GM23338 (cell line): ENCODE results near the gene RSBN1L. TPM values are rescaled to one million over a fixed set of nuclear protein-coding genes. Genes with fewer than 3 reads are reported as not detected.

ENCODE experiments used
- ATAC-seq: fragments of 200-7000 bp; cut with Tn5 transposase; 3 replicates; pipeline ENCODE4 v1.9.1; 2020
- DNase-seq: peaks from one replicate; pipeline ENCODE4 v3.0.0-alpha.2; 2015; ENCODE audit warnings: low spot score
- H2AFZ ChIP-seq: fragments of 200-600 bp; sonication (generic); 2 replicates; pipeline ENCODE4 v1.8.0; 2016; ENCODE audit warnings: antibody characterized with exemption, mild to moderate bottlenecking, moderate library complexity
- H3F3A ChIP-seq: fragments of 200-600 bp; sonication (generic); replicated peaks from 2 replicates; pipeline ENCODE4 v1.8.0; 2017; ENCODE audit warnings: antibody characterized with exemption, mixed run types, low read depth
- H3K27ac ChIP-seq: fragments of 200-600 bp; sonication (generic); 2 replicates; pipeline ENCODE4 v1.6.1; 2016; ENCODE audit warnings: low read depth
- H3K27me3 ChIP-seq: fragments of 200-600 bp; sonication (generic); 2 replicates; pipeline ENCODE4 v1.8.0; 2016; ENCODE audit warnings: mild to moderate bottlenecking, mixed run types, moderate library complexity; ENCODE audit not compliant: insufficient read depth
- H3K36me3 ChIP-seq: fragments of 200-600 bp; sonication (generic); 2 replicates; pipeline ENCODE4 v1.8.0; 2016; ENCODE audit warnings: mild to moderate bottlenecking; ENCODE audit not compliant: insufficient read depth
- H3K4me1 ChIP-seq: fragments of 200-600 bp; sonication (generic); 2 replicates; pipeline ENCODE4 v1.8.0; 2016; ENCODE audit warnings: mild to moderate bottlenecking, moderate library complexity; ENCODE audit not compliant: insufficient read depth
- H3K4me2 ChIP-seq: fragments of 200-600 bp; sonication (generic); 2 replicates; pipeline ENCODE4 v1.7.1; 2017; ENCODE audit warnings: mixed run types
- H3K4me3 ChIP-seq: fragments of 200-600 bp; sonication (generic); 2 replicates; pipeline ENCODE4 v1.6.1; 2016; ENCODE audit warnings: mixed run types
- H3K79me2 ChIP-seq: fragments of 200-600 bp; sonication (generic); replicated peaks from 2 replicates; pipeline ENCODE4 v1.8.0; 2017; ENCODE audit warnings: mild to moderate bottlenecking; ENCODE audit not compliant: insufficient read depth
- H3K9me2 ChIP-seq: fragments of 200-600 bp; sonication (generic); 2 replicates; pipeline ENCODE4 v1.8.0; 2017; ENCODE audit not compliant: insufficient read depth
- H4K20me1 ChIP-seq: fragments of 200-600 bp; sonication (generic); replicated peaks from 2 replicates; pipeline ENCODE4 v1.8.0; 2017; ENCODE audit warnings: mild to moderate bottlenecking; ENCODE audit not compliant: insufficient read depth
- H3K27ac Mint-ChIP-seq: 2 replicates; pipeline ENCODE4 v1.8.0; 2020; ENCODE audit warnings: inconsistent platforms, mild to moderate bottlenecking, moderate library complexity, mixed read lengths
- H3K27me3 Mint-ChIP-seq: 3 replicates; pipeline ENCODE4 v1.8.0; 2022; ENCODE audit warnings: low read depth, mild to moderate bottlenecking, moderate library complexity, mixed read lengths, inconsistent platforms; ENCODE audit not compliant: insufficient read depth, poor library complexity
- H3K36me3 Mint-ChIP-seq: 3 replicates; pipeline ENCODE4 v1.8.0; 2021; ENCODE audit warnings: low read depth, mild to moderate bottlenecking, inconsistent platforms, moderate library complexity, mixed read lengths
- H3K4me1 Mint-ChIP-seq: 3 replicates; pipeline ENCODE4 v1.8.0; 2020; ENCODE audit warnings: mild to moderate bottlenecking, inconsistent platforms, mixed read lengths
- H3K4me3 Mint-ChIP-seq: 3 replicates; pipeline ENCODE4 v1.8.0; 2021; ENCODE audit warnings: moderate library complexity, mild to moderate bottlenecking, inconsistent platforms, mixed read lengths
- H3K9me3 Mint-ChIP-seq: 3 replicates; pipeline ENCODE4 v1.8.0; 2020; ENCODE audit warnings: moderate library complexity, mild to moderate bottlenecking, inconsistent platforms, mixed read lengths
- CREB1 ChIP-seq: fragments of 250-450 bp; sonication (Bioruptor Pico); IDR thresholded peaks from 2 replicates; pipeline ENCODE4 v1.5.0; 2020; ENCODE audit warnings: low read depth, mild to moderate bottlenecking, moderate library complexity
- EZH2 ChIP-seq: fragments of 200-600 bp; sonication (generic); IDR thresholded peaks from one replicate; pipeline ENCODE4 v1.8.0; 2017; ENCODE audit warnings: antibody characterized with exemption, mild to moderate bottlenecking, low read depth; ENCODE audit not compliant: unreplicated experiment
- EZH2phosphoT487 ChIP-seq: fragments of 200-600 bp; sonication (generic); IDR thresholded peaks from one replicate; pipeline ENCODE4 v1.8.1; 2018; ENCODE audit warnings: antibody characterized with exemption; ENCODE audit not compliant: unreplicated experiment
- JUNB ChIP-seq: IDR thresholded peaks from one replicate; pipeline ENCODE4 v1.6.1; 2016; ENCODE audit warnings: antibody characterized with exemption; ENCODE audit not compliant: unreplicated experiment
- NANOG ChIP-seq: IDR thresholded peaks from 2 replicates; pipeline ENCODE4 v1.6.1; 2016; ENCODE audit warnings: antibody characterized with exemption, borderline replicate concordance
- POLR2AphosphoS5 ChIP-seq: IDR thresholded peaks from 2 replicates; pipeline ENCODE4 v1.6.1; 2016; ENCODE audit warnings: antibody characterized with exemption, low read depth
- STAT1 ChIP-seq: IDR thresholded peaks from one replicate; pipeline ENCODE4 v1.6.1; 2016; ENCODE audit warnings: antibody characterized with exemption; ENCODE audit not compliant: unreplicated experiment
- ZNF114 ChIP-seq: fragments of 250-450 bp; sonication (Bioruptor Pico); IDR thresholded peaks from 2 replicates; pipeline ENCODE4 v1.5.0; 2020; ENCODE audit warnings: mild to moderate bottlenecking, moderate library complexity
- ZNF331 ChIP-seq: fragments of 250-450 bp; sonication (Bioruptor Pico); IDR thresholded peaks from 2 replicates; pipeline ENCODE4 v1.5.0; 2020; ENCODE audit warnings: low read depth, mild to moderate bottlenecking, moderate library complexity
- polyA plus RNA-seq: library from polyadenylated mRNA; unstranded; fragments of >200 nt; fragmentation: Nextera tagmentation; extraction: Ambion mirVana; gene quantifications from 2 replicates; pipeline ENCODE4 v1.2.1, GENCODE V29; 2016
- total RNA-seq: library from RNA; depleted of rRNA; stranded (reverse); fragments of >200 nt; shearing (Covaris generic); gene quantifications from 2 replicates; pipeline ENCODE4 v1.2.3, GENCODE V29; 2014
- TF ChIP-seq, protein P1 (sequence below), 2 experiments: fragments of 200-600 bp in 1 of 2; sonication (generic) in 1 of 2; conservative IDR thresholded peaks; 2 replicates each; pipeline versions ENCODE4 v1.5.1 to v1.6.1; 2016 to 2017; ENCODE audit warnings: antibody characterized with exemption in 2 of 2, low read depth in 2 of 2, mild to moderate bottlenecking in 2 of 2, moderate library complexity in 1 of 2
- TF ChIP-seq, protein P2 (sequence below): fragments of 250-450 bp; sonication (Bioruptor Pico); IDR thresholded peaks from 2 replicates; pipeline ENCODE4 v1.5.0; 2020; ENCODE audit warnings: mild to moderate bottlenecking, moderate library complexity
- TF ChIP-seq, protein P3 (sequence below): IDR thresholded peaks from 2 replicates; pipeline ENCODE4 v1.6.1; 2016; ENCODE audit warnings: antibody characterized with exemption
- TF ChIP-seq, protein P4 (sequence below): IDR thresholded peaks from one replicate; pipeline ENCODE4 v1.6.1; 2018; ENCODE audit warnings: antibody characterized with exemption; ENCODE audit not compliant: unreplicated experiment

Gene RSBN1L
- total and polyA plus RNA-seq, 2 experiments from 2014 or later: 9.7 to 19.7 TPM

DNA sequence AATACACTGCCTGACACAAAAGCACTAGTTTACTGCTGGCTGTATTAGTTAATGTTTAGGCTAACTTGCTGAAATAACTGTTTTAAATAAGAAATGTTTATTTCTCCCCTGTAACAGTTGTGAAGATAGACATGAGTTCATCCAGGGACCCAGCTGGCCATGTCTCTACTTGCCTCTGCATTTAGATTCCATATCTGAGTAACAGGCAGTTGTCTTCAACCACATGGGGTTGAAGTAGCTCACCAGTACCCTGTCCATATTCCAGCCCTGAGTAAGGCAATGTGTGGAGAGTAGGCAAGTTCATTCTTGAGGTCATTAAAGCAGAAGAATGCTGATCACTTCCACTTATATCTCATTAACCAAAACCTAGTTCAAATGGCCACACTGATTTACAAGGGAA is 31.1 kb upstream of the RSBN1L start:
- Histone ChIP-seq H3K4me1 (no peaks in the 10 kb centered on the region), H3K4me3 (no peak overlapping the region), H4K20me1 (no peaks in the 10 kb centered on the region; the same call in none of the 2 replicates), H2AFZ (no peak overlapping the region), H3K36me3 (no peaks in the 10 kb centered on the region), H3K4me2 (no peak overlapping the region), H3K9me2 (no peaks in the 10 kb centered on the region), H3K27ac (0 out of 2 replicates have a peak overlapping the region, but pooled peaks have one; percentile 6), H3K79me2 (no peaks in the 10 kb centered on the region), H3F3A (no peaks in the 10 kb centered on the region), H3K27me3 (no peaks in the 10 kb centered on the region)
- ATAC-seq (no peak), DNase-seq (no peak)
- no peak overlapping the region for H3K27ac Mint-ChIP-seq
- H3K4me3 Mint-ChIP-seq: no peak overlapping the region
- H3K9me3 Mint-ChIP-seq: no peaks in the 10 kb centered on the region
- H3K36me3 Mint-ChIP-seq: no peaks in the 10 kb centered on the region
- peaks cover 5% of the 10 kb centered on the region; the same call in 2 of the 3 replicates for H3K4me1 Mint-ChIP-seq
- TF ChIP-seq, protein P1, sequence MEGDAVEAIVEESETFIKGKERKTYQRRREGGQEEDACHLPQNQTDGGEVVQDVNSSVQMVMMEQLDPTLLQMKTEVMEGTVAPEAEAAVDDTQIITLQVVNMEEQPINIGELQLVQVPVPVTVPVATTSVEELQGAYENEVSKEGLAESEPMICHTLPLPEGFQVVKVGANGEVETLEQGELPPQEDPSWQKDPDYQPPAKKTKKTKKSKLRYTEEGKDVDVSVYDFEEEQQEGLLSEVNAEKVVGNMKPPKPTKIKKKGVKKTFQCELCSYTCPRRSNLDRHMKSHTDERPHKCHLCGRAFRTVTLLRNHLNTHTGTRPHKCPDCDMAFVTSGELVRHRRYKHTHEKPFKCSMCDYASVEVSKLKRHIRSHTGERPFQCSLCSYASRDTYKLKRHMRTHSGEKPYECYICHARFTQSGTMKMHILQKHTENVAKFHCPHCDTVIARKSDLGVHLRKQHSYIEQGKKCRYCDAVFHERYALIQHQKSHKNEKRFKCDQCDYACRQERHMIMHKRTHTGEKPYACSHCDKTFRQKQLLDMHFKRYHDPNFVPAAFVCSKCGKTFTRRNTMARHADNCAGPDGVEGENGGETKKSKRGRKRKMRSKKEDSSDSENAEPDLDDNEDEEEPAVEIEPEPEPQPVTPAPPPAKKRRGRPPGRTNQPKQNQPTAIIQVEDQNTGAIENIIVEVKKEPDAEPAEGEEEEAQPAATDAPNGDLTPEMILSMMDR (conservative IDR thresholded peaks at IDR 0.05; ENCODE audit: low read depth in 2 of 2): no peak
- TF ChIP-seq ZNF114 (CRISPR knock-in tag) (no peak), STAT1 (no peak), EZH2 (no peak), POLR2AphosphoS5 (no peak), EZH2phosphoT487 (no peak), NANOG (no peak), ZNF331 (CRISPR knock-in tag) (no peak), CREB1 (no peak), JUNB (no peak)
- TF ChIP-seq, protein P2, sequence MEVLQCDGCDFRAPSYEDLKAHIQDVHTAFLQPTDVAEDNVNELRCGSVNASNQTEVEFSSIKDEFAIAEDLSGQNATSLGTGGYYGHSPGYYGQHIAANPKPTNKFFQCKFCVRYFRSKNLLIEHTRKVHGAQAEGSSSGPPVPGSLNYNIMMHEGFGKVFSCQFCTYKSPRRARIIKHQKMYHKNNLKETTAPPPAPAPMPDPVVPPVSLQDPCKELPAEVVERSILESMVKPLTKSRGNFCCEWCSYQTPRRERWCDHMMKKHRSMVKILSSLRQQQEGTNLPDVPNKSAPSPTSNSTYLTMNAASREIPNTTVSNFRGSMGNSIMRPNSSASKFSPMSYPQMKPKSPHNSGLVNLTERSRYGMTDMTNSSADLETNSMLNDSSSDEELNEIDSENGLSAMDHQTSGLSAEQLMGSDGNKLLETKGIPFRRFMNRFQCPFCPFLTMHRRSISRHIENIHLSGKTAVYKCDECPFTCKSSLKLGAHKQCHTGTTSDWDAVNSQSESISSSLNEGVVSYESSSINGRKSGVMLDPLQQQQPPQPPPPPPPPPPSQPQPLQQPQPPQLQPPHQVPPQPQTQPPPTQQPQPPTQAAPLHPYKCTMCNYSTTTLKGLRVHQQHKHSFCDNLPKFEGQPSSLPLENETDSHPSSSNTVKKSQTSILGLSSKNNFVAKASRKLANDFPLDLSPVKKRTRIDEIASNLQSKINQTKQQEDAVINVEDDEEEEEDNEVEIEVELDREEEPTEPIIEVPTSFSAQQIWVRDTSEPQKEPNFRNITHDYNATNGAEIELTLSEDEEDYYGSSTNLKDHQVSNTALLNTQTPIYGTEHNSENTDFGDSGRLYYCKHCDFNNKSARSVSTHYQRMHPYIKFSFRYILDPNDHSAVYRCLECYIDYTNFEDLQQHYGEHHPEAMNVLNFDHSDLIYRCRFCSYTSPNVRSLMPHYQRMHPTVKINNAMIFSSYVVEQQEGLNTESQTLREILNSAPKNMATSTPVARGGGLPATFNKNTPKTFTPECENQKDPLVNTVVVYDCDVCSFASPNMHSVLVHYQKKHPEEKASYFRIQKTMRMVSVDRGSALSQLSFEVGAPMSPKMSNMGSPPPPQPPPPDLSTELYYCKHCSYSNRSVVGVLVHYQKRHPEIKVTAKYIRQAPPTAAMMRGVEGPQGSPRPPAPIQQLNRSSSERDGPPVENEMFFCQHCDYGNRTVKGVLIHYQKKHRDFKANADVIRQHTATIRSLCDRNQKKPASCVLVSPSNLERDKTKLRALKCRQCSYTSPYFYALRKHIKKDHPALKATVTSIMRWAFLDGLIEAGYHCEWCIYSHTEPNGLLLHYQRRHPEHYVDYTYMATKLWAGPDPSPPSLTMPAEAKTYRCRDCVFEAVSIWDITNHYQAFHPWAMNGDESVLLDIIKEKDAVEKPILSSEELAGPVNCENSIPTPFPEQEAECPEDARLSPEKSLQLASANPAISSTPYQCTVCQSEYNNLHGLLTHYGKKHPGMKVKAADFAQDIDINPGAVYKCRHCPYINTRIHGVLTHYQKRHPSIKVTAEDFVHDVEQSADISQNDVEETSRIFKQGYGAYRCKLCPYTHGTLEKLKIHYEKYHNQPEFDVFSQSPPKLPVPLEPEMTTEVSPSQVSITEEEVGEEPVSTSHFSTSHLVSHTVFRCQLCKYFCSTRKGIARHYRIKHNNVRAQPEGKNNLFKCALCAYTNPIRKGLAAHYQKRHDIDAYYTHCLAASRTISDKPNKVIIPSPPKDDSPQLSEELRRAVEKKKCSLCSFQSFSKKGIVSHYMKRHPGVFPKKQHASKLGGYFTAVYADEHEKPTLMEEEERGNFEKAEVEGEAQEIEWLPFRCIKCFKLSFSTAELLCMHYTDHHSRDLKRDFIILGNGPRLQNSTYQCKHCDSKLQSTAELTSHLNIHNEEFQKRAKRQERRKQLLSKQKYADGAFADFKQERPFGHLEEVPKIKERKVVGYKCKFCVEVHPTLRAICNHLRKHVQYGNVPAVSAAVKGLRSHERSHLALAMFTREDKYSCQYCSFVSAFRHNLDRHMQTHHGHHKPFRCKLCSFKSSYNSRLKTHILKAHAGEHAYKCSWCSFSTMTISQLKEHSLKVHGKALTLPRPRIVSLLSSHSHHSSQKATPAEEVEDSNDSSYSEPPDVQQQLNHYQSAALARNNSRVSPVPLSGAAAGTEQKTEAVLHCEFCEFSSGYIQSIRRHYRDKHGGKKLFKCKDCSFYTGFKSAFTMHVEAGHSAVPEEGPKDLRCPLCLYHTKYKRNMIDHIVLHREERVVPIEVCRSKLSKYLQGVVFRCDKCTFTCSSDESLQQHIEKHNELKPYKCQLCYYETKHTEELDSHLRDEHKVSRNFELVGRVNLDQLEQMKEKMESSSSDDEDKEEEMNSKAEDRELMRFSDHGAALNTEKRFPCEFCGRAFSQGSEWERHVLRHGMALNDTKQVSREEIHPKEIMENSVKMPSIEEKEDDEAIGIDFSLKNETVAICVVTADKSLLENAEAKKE: no peak
- TF ChIP-seq, protein P3, sequence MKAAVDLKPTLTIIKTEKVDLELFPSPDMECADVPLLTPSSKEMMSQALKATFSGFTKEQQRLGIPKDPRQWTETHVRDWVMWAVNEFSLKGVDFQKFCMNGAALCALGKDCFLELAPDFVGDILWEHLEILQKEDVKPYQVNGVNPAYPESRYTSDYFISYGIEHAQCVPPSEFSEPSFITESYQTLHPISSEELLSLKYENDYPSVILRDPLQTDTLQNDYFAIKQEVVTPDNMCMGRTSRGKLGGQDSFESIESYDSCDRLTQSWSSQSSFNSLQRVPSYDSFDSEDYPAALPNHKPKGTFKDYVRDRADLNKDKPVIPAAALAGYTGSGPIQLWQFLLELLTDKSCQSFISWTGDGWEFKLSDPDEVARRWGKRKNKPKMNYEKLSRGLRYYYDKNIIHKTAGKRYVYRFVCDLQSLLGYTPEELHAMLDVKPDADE: no peak
- TF ChIP-seq, protein P4, sequence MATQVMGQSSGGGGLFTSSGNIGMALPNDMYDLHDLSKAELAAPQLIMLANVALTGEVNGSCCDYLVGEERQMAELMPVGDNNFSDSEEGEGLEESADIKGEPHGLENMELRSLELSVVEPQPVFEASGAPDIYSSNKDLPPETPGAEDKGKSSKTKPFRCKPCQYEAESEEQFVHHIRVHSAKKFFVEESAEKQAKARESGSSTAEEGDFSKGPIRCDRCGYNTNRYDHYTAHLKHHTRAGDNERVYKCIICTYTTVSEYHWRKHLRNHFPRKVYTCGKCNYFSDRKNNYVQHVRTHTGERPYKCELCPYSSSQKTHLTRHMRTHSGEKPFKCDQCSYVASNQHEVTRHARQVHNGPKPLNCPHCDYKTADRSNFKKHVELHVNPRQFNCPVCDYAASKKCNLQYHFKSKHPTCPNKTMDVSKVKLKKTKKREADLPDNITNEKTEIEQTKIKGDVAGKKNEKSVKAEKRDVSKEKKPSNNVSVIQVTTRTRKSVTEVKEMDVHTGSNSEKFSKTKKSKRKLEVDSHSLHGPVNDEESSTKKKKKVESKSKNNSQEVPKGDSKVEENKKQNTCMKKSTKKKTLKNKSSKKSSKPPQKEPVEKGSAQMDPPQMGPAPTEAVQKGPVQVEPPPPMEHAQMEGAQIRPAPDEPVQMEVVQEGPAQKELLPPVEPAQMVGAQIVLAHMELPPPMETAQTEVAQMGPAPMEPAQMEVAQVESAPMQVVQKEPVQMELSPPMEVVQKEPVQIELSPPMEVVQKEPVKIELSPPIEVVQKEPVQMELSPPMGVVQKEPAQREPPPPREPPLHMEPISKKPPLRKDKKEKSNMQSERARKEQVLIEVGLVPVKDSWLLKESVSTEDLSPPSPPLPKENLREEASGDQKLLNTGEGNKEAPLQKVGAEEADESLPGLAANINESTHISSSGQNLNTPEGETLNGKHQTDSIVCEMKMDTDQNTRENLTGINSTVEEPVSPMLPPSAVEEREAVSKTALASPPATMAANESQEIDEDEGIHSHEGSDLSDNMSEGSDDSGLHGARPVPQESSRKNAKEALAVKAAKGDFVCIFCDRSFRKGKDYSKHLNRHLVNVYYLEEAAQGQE: no peak
- H3K27me3 Mint-ChIP-seq: peaks cover 2% of the 10 kb centered on the region
